ENCODE data around the gene FUT4. TPM values are rescaled to one million over a fixed set of nuclear protein-coding genes. Genes with fewer than 3 reads are reported as not detected.
"Not testable (repeated sequence)": the region's sequence is repeated elsewhere in the genome, so short reads cannot be mapped to it uniquely, and the experiment has no call there.

FUT4 gene
- total RNA-seq, 1 experiment from 2014 or later: 1.8 TPM

GRCh38 chr11:94532211-94532610 lies 11.5 kb upstream of the FUT4 start:
- no peak for DNase-seq (ENCODE audit: low read depth)

- DNase-seq (ENCODE audit: low read depth): no peak
Measured at GRCh38 chr11:94533206-94533605, 10.5 kb upstream of the FUT4 start.

GRCh38 chr11:94533696-94534630 lies 9.8 kb upstream of the FUT4 start:
- DNase-seq (ENCODE audit: low read depth): no peak

DNA sequence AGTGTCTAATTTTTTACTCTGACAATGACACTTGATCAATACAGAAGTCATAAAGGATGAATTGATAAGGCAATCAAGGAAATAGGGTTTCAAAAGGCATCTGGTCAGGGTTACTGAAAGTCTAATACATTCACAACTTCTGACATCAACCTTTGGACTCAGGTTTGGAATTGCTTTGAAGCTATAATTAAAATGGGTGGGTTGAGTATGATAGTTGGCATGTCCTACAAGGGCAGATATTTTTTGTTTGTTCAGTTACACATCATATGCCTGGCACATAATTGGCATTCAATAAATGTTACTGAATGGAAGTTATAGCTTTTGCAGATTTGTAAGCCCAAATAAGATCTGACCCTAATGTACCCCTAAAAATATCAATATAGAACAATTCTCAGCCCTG lies 7.3 kb upstream of the FUT4 start:
- no peak for DNase-seq (ENCODE audit: low read depth)

DNA sequence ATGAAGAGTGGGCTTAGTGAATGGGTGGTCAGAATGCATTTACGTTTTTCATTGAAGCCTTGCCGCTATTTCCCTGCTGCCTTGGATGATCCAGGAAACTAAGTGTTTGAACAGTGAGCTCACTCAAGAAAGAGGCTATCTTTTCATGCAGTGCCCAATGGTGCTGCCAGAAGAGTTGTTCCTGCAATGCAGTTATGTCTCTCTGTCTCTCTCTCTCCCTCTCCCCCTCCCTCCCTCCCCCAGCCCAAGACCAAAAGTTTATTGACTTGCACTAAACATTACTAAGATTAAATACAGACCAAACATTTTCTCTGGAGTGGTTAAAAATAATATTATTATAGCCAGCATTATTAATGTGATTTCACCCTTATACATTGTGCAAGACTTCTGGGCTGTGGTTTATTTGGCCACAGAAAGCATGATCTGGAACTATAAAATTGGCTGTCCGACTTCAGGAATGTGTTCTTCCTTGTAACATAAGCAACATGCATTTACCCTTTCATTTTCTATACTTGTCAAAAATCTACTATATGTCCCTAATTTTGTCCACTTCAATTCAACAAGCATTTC lies 6.6 kb upstream of the FUT4 start:
- no peak for DNase-seq (ENCODE audit: low read depth)

- no peak for DNase-seq (ENCODE audit: low read depth)
Measured at GRCh38 chr11:94539420-94539819, 4.3 kb upstream of the FUT4 start.

GRCh38 chr11:94544646-94545263 lies 1.0 kb downstream of the FUT4 start:
- DNase-seq (ENCODE audit: low read depth): no peak

- DNase-seq (ENCODE audit: low read depth): no peak
Measured at GRCh38 chr11:94545264-94546161, 1.8 kb downstream of the FUT4 start.

GRCh38 chr11:94546162-94546470 lies 2.4 kb downstream of the FUT4 start:
- DNase-seq (ENCODE audit: low read depth): no peak

DNA sequence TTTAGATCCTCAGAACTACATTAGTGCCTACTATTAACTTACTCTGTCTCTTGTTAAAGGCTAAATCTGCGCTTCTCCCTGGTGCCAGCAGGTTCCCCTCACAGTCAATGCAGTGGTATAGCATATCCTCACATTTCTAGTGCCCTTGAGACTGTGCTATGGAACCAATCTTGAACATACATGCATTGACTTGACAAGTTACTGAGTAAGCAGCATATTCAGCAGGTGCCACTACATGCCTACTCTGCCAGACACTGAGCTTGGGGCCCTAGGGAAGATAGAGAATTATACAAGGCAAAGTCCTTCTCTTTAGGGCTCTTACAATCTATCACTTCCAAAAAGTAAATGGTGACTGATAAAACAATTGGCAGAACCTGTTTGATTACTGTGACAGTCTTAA lies 3.2 kb downstream of the FUT4 start:
- no peak for DNase-seq (ENCODE audit: low read depth)

DNA sequence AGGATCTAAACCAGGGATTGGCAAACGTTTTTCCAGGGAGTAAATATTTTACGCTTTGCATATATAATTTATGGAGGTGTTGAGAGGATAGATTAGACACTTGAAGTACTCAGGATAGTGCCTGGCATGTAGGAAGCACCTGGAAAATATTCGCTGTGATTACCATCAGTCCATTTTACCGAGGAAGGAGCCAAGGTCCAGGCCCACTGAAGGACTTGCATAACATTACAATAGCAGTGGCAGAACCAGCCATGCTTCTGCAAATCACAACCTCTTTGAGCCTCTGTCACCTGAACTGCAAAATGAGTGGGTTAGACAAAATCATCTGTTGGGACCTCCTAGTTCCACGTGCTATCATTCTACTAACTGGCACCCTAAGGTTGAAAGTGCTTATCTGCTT lies 5.4 kb downstream of the FUT4 start:
- DNase-seq (ENCODE audit: low read depth): no peak

DNA sequence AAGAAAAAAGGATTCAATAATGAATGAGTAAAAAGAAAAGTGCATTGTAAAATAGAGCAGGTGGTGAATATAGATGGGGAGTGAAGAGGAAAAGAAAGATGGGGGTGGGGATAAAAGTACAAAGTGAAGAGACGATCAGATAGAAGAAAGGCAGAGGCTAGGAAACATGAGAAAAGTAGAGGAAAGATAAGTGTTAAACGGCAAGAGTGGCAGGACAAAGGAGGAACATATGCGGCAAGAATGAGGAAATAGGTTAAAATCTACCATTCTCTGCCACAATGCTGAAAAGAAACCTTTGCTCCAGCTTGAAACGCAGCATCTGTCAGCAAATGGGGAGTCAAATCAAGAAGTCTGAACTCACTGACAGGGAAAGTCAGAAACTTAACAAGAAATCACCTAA lies 6.8 kb downstream of the FUT4 start:
- DNase-seq (ENCODE audit: low read depth): no peak

GRCh38 chr11:94553938-94554337 lies 10.2 kb downstream of the FUT4 start:
- peak; percentile 43 for DNase-seq (ENCODE audit: low read depth)

DNA sequence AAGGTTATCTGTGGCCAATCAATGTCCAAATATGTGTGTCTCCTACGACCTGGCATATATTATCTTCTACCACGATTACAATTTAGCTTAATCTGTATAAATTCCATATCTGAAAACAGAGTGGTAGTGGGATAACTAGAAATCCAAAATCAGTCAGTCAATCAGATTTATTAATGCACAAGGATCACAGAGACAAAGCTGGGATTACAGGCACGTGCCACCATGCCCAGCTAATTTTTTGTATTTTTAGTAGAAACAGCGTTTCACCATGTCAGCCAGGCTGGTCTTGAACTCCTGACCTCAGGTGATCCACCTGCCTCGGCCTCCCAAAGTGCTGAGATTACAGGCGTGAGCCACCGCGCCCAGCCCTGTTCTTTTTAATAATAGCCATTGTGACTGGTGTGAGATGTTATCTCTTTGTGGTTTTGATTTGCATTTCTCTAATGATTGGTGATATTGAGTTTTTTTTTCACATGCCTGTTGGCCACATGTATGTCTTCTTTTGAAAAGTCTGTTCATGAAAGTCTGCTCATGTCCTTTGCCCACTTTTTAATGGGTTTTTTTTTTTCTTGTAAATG lies 12.1 kb downstream of the FUT4 start:
- DNase-seq (ENCODE audit: low read depth): not testable (repeated sequence)

GRCh38 chr11:94557421-94557820 lies 13.7 kb downstream of the FUT4 start:
- no peak for DNase-seq (ENCODE audit: low read depth)

- DNase-seq (ENCODE audit: low read depth): no peak
Measured at GRCh38 chr11:94557992-94558391, 14.3 kb downstream of the FUT4 start.

- DNase-seq (ENCODE audit: low read depth): no peak
Measured at GRCh38 chr11:94558468-94558867, 14.7 kb downstream of the FUT4 start.

- no peak for DNase-seq (ENCODE audit: low read depth)
Measured at GRCh38 chr11:94558932-94559331, 15.2 kb downstream of the FUT4 start.

DNA sequence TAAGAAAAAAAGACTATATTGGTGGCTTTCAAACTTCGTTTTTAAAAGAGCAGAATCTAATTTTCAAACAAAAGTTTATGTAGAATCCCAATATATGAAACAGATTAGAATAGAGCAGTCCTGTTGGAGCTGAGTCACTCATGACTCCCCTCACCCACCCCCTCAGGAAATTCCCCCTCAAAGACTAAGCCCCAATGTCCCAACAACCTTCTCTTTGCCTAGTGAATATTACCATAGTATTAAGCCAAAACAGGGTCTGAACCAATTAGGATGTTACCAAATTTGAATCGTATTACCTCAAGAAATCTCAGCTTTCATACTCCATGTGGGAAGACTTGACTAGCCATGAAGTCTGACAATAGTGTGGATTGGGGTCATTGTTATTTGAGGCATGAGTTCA lies 15.6 kb downstream of the FUT4 start:
- no peak for DNase-seq (ENCODE audit: low read depth)

GRCh38 chr11:94560834-94561233 lies 17.1 kb downstream of the FUT4 start:
- DNase-seq (ENCODE audit: low read depth): no peak

DNA sequence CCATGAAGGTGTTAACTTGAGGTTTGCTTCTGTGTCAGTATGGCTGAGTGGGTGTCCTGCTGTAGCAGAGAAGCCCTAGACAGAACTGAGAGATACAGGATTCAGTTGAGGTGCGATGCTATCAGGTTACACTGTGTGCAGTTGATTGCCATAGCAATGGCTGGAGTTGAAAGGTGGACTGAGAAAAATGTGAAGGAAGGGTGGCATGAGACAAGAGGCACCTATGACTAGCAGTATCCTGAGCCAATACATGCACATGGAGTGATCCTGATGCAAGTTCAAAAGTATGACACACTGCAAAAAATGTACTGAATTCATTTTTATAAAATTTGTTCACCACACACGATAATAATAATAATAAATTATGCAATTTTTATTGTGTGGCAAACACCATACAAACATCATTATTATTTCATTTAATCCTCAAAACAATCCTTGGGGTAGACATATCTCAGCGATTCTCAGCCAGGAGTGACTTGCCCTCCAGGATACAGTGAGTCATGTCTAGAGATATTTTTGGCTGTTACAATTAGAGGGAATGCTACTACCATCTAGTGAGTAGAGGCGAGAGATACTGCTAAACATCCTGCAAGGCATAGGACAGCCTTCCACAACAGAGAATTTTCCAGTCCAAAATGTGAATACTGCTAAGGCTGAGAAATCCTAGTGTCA lies 19.6 kb downstream of the FUT4 start:
- DNase-seq (ENCODE audit: low read depth): peak; percentile 68
